ENCODE measurements around the gene FOXC2. TPM values are rescaled to one million over a fixed set of nuclear protein-coding genes. Genes with fewer than 3 reads are reported as not detected.

Gene FOXC2
- total and polyA plus RNA-seq, 2 experiments from 2014 or later: 1.2 to 2.5 TPM

GRCh38 chr16:86549076-86549892, 17.3 kb upstream of the FOXC2 start:
- TF ChIP-seq EZH2phosphoT487 (IDR thresholded peaks at IDR 0.05; ENCODE audit: insufficient read depth, low read depth): no peak
- no peak for TF ChIP-seq EZH2 (IDR thresholded peaks at IDR 0.05; ENCODE audit: insufficient read depth, poor library complexity, severe bottlenecking)
- no peak overlapping the region for H3K4me3 ChIP-seq
- DNase-seq: no peak
- no peaks in the 10 kb centered on the region for H3K9me3 ChIP-seq (ENCODE audit: low read depth)
- no peak overlapping the region for H3K27ac ChIP-seq
- H3K9ac ChIP-seq: no peak overlapping the region
- no peaks in the 10 kb centered on the region; the same call in 1 of the 2 replicates for H3K36me3 ChIP-seq (ENCODE audit: low read depth)
- H3F3A ChIP-seq (ENCODE audit: insufficient read depth): no peaks in the 10 kb centered on the region
- in situ Hi-C loops (cut with MboI): no loop called here
- H3K4me2 ChIP-seq (ENCODE audit: unreplicated experiment): no peak overlapping the region
- H2AFZ ChIP-seq: no peak overlapping the region
- WGBS, 2 experiments (ENCODE audit: low coverage in 1 of 2, low lambda C conversion rate in 2 of 2, missing lambda C conversion rate in 2 of 2): 75 to 77% methylated on average over 8 of the region's 8 CpGs
- H3K27me3 ChIP-seq (replicated peaks; ENCODE audit: insufficient read depth): no peaks in the 10 kb centered on the region
- H3K79me2 ChIP-seq (ENCODE audit: insufficient read depth): peaks cover 10% of the 10 kb centered on the region
- no peaks in the 10 kb centered on the region for H3K9me2 ChIP-seq (ENCODE audit: insufficient read depth)
- H4K20me1 ChIP-seq (ENCODE audit: insufficient read depth): no peaks in the 10 kb centered on the region
- H3K4me1 ChIP-seq (ENCODE audit: insufficient read depth): peaks cover 3% of the 10 kb centered on the region

DNA sequence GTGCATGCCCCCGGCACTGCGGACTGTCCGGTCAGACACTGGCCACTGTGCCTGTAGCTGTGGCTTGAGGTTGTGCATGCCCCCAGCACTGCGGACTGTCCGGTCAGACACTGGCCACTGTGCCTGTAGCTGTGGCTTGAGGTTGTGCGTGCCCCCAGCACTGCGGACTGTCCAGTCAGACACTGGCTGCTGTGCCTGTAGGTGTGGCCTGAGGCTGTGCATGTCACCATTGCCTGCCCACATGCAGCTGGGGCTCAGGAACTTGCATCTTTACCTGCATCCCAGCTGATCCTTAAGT, 16.8 kb upstream of the FOXC2 start:
- no peak overlapping the region for H2AFZ ChIP-seq
- H3K9me3 ChIP-seq (ENCODE audit: low read depth): no peaks in the 10 kb centered on the region
- no peaks in the 10 kb centered on the region for H3K9me2 ChIP-seq (ENCODE audit: insufficient read depth)
- WGBS, 2 experiments (ENCODE audit: low coverage in 1 of 2, low lambda C conversion rate in 2 of 2, missing lambda C conversion rate in 2 of 2): 96 to 98% methylated on average over 7 of the region's 7 CpGs
- H3K4me2 ChIP-seq (ENCODE audit: unreplicated experiment): no peak overlapping the region
- no peak for DNase-seq
- no peaks in the 10 kb centered on the region; the same call in 1 of the 2 replicates for H3K36me3 ChIP-seq (ENCODE audit: low read depth)
- no peaks in the 10 kb centered on the region for H4K20me1 ChIP-seq (ENCODE audit: insufficient read depth)
- TF ChIP-seq EZH2phosphoT487 (IDR thresholded peaks at IDR 0.05; ENCODE audit: insufficient read depth, low read depth) (no peak), EZH2 (IDR thresholded peaks at IDR 0.05; ENCODE audit: insufficient read depth, poor library complexity, severe bottlenecking) (no peak)
- in situ Hi-C loops (cut with MboI): no loop called here
- H3F3A ChIP-seq (ENCODE audit: insufficient read depth): no peaks in the 10 kb centered on the region
- no peak overlapping the region for H3K27ac ChIP-seq
- peaks cover 5% of the 10 kb centered on the region for H3K4me1 ChIP-seq (ENCODE audit: insufficient read depth)
- no peaks in the 10 kb centered on the region for H3K27me3 ChIP-seq (replicated peaks; ENCODE audit: insufficient read depth)
- H3K9ac ChIP-seq: no peak overlapping the region
- H3K79me2 ChIP-seq (ENCODE audit: insufficient read depth): peaks cover 15% of the 10 kb centered on the region
- H3K4me3 ChIP-seq: no peak overlapping the region

- H3K9me3 ChIP-seq (ENCODE audit: low read depth): no peaks in the 10 kb centered on the region
- no peak overlapping the region for H3K9ac ChIP-seq
- 91 to 93% methylated on average over 5 of the region's 5 CpGs for WGBS, 2 experiments (ENCODE audit: low coverage in 1 of 2, low lambda C conversion rate in 2 of 2, missing lambda C conversion rate in 2 of 2)
- no peak overlapping the region for H3K4me3 ChIP-seq
- peaks cover 16% of the 10 kb centered on the region for H3K79me2 ChIP-seq (ENCODE audit: insufficient read depth)
- H4K20me1 ChIP-seq (ENCODE audit: insufficient read depth): no peaks in the 10 kb centered on the region
- no peak overlapping the region for H3K27ac ChIP-seq
- H2AFZ ChIP-seq: no peak overlapping the region
- TF ChIP-seq EZH2 (IDR thresholded peaks at IDR 0.05; ENCODE audit: insufficient read depth, poor library complexity, severe bottlenecking): no peak
- no peak for TF ChIP-seq EZH2phosphoT487 (IDR thresholded peaks at IDR 0.05; ENCODE audit: insufficient read depth, low read depth)
- in situ Hi-C loops (cut with MboI): no loop called here
- no peak for DNase-seq
- H3F3A ChIP-seq (ENCODE audit: insufficient read depth): no peaks in the 10 kb centered on the region
- H3K4me1 ChIP-seq (ENCODE audit: insufficient read depth): peaks cover 5% of the 10 kb centered on the region
- no peaks in the 10 kb centered on the region; the same call in 1 of the 2 replicates for H3K36me3 ChIP-seq (ENCODE audit: low read depth)
- no peaks in the 10 kb centered on the region for H3K9me2 ChIP-seq (ENCODE audit: insufficient read depth)
- H3K4me2 ChIP-seq (ENCODE audit: unreplicated experiment): no peak overlapping the region
- H3K27me3 ChIP-seq (replicated peaks; ENCODE audit: insufficient read depth): no peaks in the 10 kb centered on the region
These were observed 16.3 kb upstream of the FOXC2 start for GRCh38 chr16:86550281-86550680.

DNA sequence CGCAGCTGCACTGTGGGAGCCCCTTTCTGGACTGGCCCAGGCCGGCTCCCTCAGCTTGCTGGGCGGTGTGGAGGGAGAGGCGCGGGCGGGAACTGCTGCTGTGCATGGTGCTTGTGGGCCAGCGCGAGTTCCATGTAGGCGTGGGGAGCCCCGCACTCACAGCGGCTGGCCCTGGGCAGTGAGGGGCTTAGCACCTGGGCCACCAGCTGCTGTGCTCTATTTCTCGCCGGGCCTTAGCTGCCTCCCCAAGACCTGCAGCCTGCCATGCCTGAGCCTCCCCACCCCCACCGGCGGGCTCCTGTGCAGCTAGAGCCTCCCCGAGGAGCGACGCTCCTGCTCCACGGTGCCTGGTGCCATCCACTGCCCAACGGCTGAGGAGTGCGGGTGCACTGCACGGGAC, 13.3 kb upstream of the FOXC2 start:
- Histone ChIP-seq H3K36me3 (ENCODE audit: low read depth) (no peaks in the 10 kb centered on the region; the same call in 1 of the 2 replicates), H4K20me1 (ENCODE audit: insufficient read depth) (no peaks in the 10 kb centered on the region), H3K4me2 (ENCODE audit: unreplicated experiment) (no peak overlapping the region), H3F3A (ENCODE audit: insufficient read depth) (peaks cover 5% of the 10 kb centered on the region; the same call in 1 of the 2 replicates), H3K27me3 (replicated peaks; ENCODE audit: insufficient read depth) (0 out of 2 replicates have a peak, but pooled peaks cover 7% of the 10 kb centered on the region), H2AFZ (no peak overlapping the region), H3K9me3 (ENCODE audit: low read depth) (no peaks in the 10 kb centered on the region), H3K79me2 (ENCODE audit: insufficient read depth) (peaks cover 16% of the 10 kb centered on the region), H3K9me2 (ENCODE audit: insufficient read depth) (no peaks in the 10 kb centered on the region), H3K27ac (no peak overlapping the region), H3K9ac (no peak overlapping the region), H3K4me3 (no peak overlapping the region), H3K4me1 (ENCODE audit: insufficient read depth) (peaks cover 10% of the 10 kb centered on the region)
- WGBS, 2 experiments (ENCODE audit: low coverage in 1 of 2, low lambda C conversion rate in 2 of 2, missing lambda C conversion rate in 2 of 2): 97% methylated on average over 18 to 21 of the region's 22 CpGs
- TF ChIP-seq EZH2phosphoT487 (IDR thresholded peaks at IDR 0.05; ENCODE audit: insufficient read depth, low read depth) (no peak), EZH2 (IDR thresholded peaks at IDR 0.05; ENCODE audit: insufficient read depth, poor library complexity, severe bottlenecking) (no peak)
- no peak for DNase-seq
- in situ Hi-C loops (cut with MboI): no loop called here

All from GM23248 (cell line).